AG09319 (cell line): ENCODE data around the gene PRR22.

ENCODE experiments used
- DNase-seq: peaks from one replicate; pipeline ENCODE4 v3.0.0-alpha.2; 2010; ENCODE audit warnings: low read depth; ENCODE audit errors: extremely low read depth
- TF ChIP-seq, protein P1 (sequence below): IDR thresholded peaks from 2 replicates; pipeline ENCODE4 v1.5.1; 2011; ENCODE audit warnings: low read depth, mild to moderate bottlenecking, inconsistent platforms, low read length, moderate library complexity

The PRR22 gene

DNA sequence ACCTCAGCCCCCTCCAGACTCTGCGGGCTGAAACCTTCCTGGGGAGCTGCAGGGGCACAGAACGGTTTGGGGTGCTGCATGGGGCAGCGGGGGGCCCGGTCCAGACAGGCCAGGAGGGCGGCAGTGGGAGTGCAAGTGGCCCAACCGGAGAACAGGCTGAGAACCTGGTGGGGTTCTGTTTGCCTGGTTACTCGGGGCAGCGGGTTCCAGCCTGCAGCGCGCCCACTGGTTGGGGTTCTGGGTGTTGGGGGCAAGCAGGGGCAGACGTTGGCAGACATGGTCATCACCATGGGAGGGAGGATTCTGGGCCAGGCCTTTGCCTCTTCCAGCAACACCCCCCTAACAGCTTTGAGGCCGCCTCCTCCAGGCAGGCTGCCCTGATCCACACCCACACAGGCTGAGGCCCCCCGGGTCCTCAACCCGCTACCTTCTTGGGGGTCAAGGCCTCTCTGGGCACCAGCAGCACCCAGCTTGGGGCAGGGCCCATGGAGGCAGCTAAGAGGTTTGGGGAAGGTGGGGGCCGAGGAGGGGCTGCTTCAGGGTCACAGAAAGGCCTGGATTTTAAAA lies at the start of gene PRR22:
Gene PRR22 (minus strand): TSS at position 166 of the 567 bp plus-strand sequence. CDS start 86 bp downstream, at position 80.
- TF ChIP-seq, protein P1, sequence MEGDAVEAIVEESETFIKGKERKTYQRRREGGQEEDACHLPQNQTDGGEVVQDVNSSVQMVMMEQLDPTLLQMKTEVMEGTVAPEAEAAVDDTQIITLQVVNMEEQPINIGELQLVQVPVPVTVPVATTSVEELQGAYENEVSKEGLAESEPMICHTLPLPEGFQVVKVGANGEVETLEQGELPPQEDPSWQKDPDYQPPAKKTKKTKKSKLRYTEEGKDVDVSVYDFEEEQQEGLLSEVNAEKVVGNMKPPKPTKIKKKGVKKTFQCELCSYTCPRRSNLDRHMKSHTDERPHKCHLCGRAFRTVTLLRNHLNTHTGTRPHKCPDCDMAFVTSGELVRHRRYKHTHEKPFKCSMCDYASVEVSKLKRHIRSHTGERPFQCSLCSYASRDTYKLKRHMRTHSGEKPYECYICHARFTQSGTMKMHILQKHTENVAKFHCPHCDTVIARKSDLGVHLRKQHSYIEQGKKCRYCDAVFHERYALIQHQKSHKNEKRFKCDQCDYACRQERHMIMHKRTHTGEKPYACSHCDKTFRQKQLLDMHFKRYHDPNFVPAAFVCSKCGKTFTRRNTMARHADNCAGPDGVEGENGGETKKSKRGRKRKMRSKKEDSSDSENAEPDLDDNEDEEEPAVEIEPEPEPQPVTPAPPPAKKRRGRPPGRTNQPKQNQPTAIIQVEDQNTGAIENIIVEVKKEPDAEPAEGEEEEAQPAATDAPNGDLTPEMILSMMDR: no peak
- DNase-seq: no peak

DNA sequence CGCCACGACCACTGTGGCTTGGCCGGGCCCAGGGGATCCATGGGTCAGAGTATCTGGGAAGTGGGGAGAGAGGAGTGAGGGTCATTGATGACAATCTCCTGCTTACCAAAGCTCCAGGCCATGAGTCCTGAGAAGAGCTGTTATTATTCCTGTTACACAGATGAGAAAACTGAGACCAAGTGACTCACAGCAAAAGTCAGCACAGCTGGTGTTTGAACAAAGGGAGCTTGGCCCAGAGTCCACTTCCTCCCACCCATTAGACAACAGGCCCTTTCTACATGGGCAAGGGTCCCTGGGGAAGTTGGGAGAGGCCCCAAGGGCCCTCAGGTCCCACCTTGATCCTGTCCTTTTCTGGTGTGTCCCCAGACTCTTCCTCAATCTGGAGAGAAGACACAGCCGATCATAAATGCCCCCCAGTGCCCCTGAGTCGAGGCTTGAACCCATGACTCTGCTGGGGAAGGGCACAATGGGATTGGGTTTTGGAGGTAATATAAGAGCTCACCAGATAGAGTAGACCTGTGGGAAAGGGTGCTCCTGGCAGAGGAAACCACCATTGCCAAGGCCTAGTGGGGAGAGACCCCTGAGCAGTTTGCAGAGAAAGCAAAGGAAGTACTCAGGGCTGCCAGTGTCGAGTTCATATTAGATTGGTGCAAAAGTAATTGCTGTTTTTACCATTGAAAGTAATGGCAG lies 48.1 kb upstream of the PRR22 start:
- TF ChIP-seq, protein P1: no peak
- no peak for DNase-seq

DNA sequence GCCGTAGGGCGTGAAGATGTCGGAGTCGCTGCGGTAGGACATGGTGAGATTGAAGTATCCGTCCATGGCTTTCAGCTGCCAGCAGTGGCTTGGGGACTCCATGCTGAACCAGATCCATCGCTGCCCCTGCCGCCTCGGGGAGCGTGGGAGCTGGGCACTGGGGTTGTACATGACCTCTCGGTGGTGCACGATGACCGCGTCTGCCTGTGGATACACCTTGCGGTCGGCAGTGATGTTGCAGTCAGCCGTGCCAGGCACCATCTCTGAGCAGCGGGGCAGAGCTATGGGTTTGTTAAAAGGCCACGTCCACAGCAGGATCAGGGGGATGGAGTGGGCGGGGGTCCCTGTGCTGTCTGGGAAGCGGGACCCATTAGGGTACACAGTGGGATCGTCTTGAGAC lies 47.5 kb upstream of the PRR22 start:
- TF ChIP-seq, protein P1: no peak
- no peak for DNase-seq

DNA sequence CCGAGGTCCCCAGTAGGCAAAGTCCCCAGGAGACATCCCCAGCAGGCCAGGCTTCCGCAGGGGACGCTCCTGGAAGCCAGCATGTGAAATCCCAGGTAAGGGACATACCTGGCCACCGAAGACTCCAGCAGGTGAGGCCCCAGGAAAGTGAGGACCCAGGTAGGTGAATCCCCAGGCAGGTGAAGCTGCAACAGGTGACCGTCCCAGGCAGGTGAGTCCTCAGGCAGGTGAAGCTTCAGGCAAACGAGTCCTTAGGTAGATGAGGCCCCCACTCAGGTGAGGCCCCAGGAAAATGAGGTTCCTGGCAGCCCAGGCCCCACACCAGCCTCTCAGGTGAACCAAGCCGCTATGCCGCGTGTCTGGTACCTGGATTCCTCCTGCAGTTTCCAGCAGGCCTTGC lies 46.6 kb upstream of the PRR22 start:
- DNase-seq: no peak
- TF ChIP-seq, protein P1: no peak

DNA sequence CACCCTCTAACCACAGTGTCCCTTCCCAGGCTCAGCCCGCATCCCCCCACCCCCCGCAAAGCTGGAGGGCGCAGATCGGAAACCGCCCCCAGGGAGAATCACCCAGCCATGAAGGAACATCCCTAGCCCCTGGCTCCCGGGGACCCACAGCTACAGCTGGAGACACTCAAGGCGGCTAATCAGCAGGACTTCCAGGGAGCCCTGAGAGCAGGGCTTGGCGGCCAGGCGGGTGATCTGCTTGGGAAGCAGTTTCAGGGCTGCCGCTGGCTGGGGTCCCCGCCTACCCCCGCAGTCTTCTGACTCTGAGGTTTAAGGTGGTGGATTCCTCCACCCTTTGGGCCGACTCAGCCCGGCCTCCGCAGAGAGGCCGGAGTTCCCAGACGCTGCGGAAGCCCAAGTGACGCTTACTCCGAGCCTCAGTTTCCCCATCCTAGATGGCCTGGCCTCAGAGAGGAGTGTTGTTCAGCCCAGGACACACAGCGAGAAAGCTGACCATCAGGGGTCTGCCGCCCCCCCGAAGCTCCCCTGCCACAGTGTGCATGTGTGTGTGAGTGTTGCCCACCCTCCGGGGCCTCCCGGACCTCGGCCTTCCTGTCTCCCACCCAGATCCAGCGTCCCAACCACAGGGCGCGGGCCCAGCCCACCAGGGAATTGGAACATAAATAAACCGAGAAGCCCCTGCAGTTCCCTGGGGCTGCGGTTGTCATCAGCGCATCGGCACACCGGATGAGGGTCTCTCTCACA lies 45.2 kb upstream of the PRR22 start:
- no peak for DNase-seq
- TF ChIP-seq, protein P1: no peak

DNA sequence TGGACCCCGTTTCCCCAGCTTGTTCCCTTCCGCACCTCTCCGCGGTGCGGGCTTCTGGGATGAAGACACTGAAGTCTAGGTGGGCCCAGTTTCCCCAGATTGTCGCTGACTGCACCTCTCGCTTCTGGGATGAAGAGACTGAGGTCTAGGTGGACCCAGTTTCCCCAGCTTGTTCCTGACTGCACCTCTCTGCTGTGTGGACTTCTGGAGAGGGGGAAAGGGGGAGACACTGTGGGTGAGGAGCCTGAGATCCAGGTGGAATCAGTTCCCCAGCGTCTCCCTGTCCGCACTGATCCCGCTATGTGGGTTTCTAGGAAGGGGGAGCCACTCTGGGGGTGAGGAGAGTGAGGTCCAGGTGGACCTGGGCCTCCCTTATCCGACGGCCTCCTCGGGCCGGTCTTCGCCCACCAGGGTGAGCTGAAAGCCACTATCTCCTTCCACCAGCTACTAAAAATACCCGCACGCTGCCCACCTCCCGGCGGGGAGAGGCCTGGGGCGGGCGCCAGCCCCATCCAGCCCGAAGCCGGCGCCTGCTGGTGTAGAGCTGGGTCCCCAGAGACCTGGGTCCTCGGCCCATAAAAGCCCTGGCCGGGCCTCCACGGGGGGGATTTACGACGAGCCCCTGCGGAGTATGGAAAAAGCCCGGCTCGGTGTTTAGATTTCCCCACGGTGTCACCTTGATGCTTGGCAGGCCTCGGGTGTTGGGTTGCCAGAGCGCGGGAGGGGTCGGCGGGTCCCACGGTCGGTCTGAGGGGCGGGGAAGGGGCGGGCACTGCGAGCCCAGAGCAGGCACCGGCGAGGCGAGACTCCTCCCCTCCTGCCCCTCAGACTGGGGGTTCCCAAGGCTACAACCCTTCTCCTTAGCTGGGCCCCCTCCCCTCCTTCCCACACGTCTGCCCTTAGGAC lies 44.4 kb upstream of the PRR22 start:
- TF ChIP-seq, protein P1: no peak
- no peak for DNase-seq
